PC-3 (cell line): ENCODE data around the gene ITPR3.

Experiments
- EZH2 ChIP-seq: fragments of 300-600 bp; sonication (generic); IDR thresholded peaks from one replicate; pipeline ENCODE4 v1.6.1; 2017; ENCODE audit warnings: antibody characterized with exemption, mild to moderate bottlenecking, low read length; ENCODE audit not compliant: unreplicated experiment
- EZH2phosphoT487 ChIP-seq: fragments of 300-600 bp; sonication (generic); IDR thresholded peaks from 2 replicates; pipeline ENCODE4 v1.6.1; 2018; ENCODE audit warnings: mild to moderate bottlenecking, antibody characterized with exemption, low read length, borderline replicate concordance
- TF ChIP-seq, protein P1 (sequence below): fragments of 300-600 bp; sonication (generic); conservative IDR thresholded peaks from 2 replicates; pipeline ENCODE4 v1.5.1; 2017; ENCODE audit warnings: antibody characterized with exemption, low read depth, mild to moderate bottlenecking, low read length

DNA sequence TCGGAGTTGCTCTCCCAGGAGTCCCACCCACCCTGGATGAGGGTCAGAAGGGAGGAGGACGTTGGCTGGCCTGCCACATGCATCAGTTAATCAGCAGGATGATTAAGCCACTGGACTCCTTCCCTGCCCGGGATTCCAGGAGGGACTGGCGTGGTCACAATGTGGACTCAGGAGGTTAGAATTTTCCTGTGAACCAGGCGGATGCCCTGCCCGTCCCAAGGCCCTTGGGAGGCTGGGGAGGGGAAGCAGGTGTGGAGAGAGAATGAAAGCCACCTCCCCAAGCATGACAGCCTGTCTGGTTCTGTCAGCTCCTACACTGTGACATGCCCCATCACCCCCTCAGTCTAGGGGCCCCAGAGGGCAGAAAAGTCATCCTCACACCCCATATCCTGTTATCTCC is 11.6 kb upstream of the ITPR3 start:
- TF ChIP-seq, protein P1, sequence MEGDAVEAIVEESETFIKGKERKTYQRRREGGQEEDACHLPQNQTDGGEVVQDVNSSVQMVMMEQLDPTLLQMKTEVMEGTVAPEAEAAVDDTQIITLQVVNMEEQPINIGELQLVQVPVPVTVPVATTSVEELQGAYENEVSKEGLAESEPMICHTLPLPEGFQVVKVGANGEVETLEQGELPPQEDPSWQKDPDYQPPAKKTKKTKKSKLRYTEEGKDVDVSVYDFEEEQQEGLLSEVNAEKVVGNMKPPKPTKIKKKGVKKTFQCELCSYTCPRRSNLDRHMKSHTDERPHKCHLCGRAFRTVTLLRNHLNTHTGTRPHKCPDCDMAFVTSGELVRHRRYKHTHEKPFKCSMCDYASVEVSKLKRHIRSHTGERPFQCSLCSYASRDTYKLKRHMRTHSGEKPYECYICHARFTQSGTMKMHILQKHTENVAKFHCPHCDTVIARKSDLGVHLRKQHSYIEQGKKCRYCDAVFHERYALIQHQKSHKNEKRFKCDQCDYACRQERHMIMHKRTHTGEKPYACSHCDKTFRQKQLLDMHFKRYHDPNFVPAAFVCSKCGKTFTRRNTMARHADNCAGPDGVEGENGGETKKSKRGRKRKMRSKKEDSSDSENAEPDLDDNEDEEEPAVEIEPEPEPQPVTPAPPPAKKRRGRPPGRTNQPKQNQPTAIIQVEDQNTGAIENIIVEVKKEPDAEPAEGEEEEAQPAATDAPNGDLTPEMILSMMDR, result no peak
- TF ChIP-seq EZH2 (no peak), EZH2phosphoT487 (no peak)
